Upper lobe of left lung (tissue), 6 donors: ENCODE results near the gene PKP1. TPM values are rescaled to one million over a fixed set of nuclear protein-coding genes. Genes with fewer than 3 reads are reported as not detected.
"Not testable (repeated sequence)": the region's sequence is repeated elsewhere in the genome, so short reads cannot be mapped to it uniquely, and the experiment has no call there.

Experiments used
- ATAC-seq, 2 donors: fragments of 200-7000 bp; cut with Tn5 transposase; one replicate each; pipeline ENCODE4 v1.9.1; 2022; ENCODE audit warnings: mild to moderate bottlenecking in 2 of 2, moderate library complexity in 2 of 2; ENCODE audit not compliant: low FRiP score in 2 of 2
- DNase-seq, 2 donors: peaks; one replicate each; pipeline ENCODE4 v3.0.0-alpha.2; 2019 to 2020
- H3K27ac ChIP-seq, 4 donors: fragments of 200-600 bp; sonication (generic); one replicate each; pipeline ENCODE4 v1.5.1; 2016 to 2019
- H3K27me3 ChIP-seq, 4 donors: fragments of 200-600 bp; sonication (generic); one replicate each; pipeline ENCODE4 v1.5.1; 2017 to 2019
- H3K36me3 ChIP-seq, 4 donors: fragments of 200-600 bp; sonication (generic); one replicate each; pipeline ENCODE4 v1.5.1; 2016 to 2019
- H3K4me1 ChIP-seq, 4 donors: fragments of 200-600 bp; sonication (generic); one replicate each; pipeline ENCODE4 v1.5.1; 2018 to 2019
- H3K4me3 ChIP-seq, 4 donors: fragments of 200-600 bp; sonication (generic); one replicate each; pipeline ENCODE4 v1.5.1; 2017 to 2019; ENCODE audit warnings: mild to moderate bottlenecking in 2 of 4, moderate library complexity in 1 of 4
- H3K9me3 ChIP-seq, 4 donors: fragments of 200-600 bp; sonication (generic); one replicate each; pipeline ENCODE4 v1.5.1; 2018 to 2019
- CTCF ChIP-seq, 6 experiments: fragments of 450-650 bp in 4 of 6; fragments of 200-600 bp in 2 of 6; sonication (generic) in 2 of 6; IDR thresholded peaks; one replicate each; pipeline ENCODE4 v1.5.1; 2016 to 2019; ENCODE audit warnings: antibody characterized with exemption in 6 of 6
- EP300 ChIP-seq, 4 donors: sonication (generic); formaldehyde crosslinking; IDR thresholded peaks; one replicate each; pipeline ENCODE4 v1.5.1; 2017; ENCODE audit warnings: antibody characterized with exemption in 4 of 4, control low read depth in 2 of 4
- POLR2A ChIP-seq, 4 donors: fragments of 450-650 bp; IDR thresholded peaks; one replicate each; pipeline ENCODE4 v1.5.1; 2016 to 2017; ENCODE audit warnings: antibody characterized with exemption in 4 of 4, mild to moderate bottlenecking in 2 of 4
- POLR2AphosphoS5 ChIP-seq, 2 donors: sonication (generic); formaldehyde crosslinking; IDR thresholded peaks; one replicate each; pipeline ENCODE4 v1.5.1; 2017; ENCODE audit warnings: antibody characterized with exemption in 2 of 2
- WGBS, 2 donors: methylation state at CpG; one replicate each; pipeline ENCODE4 v1.1.5; 2017 to 2018; 5-methylcytosine and 5-hydroxymethylcytosine counted together
- total RNA-seq, 6 donors: library from RNA; depleted of rRNA in 4 of 6; stranded (reverse); fragments of >200 nt in 4 of 6; gene quantifications; one replicate each; pipeline versions ENCODE4 v1.1.0 to v1.2.1, GENCODE V29; 2016 to 2021
- donor health status: DM: no; HTN: no; CAD: no; lungs with moderate emphysema.
- donor health status: DM: no; HTN: yes; CAD: no; lungs with severe emphysema.

Gene PKP1
- total RNA-seq, 6 donors from 2014 or later = 0.86 to 4.9 (median 2.5) TPM

GRCh38 chr1:201253411-201253810 lies 29.9 kb upstream of the PKP1 start:
- no peak for DNase-seq
- Histone ChIP-seq H3K36me3 (no peaks in the 10 kb centered on the region), H3K9me3 (no peaks in the 10 kb centered on the region), H3K27me3 (no peaks in the 10 kb centered on the region), H3K27ac (no peak overlapping the region), H3K4me3 (no peak overlapping the region), H3K4me1 (no peaks in the 10 kb centered on the region)
- WGBS, 2 donors = 81 to 84% methylated on average over 9 to 10 of the region's 10 CpGs
- no peak for TF ChIP-seq CTCF (IDR thresholded peaks at IDR 0.05)
- no peak for TF ChIP-seq EP300 (IDR thresholded peaks at IDR 0.05)
- ATAC-seq = peak in 1 of 2 donors; percentile 4

GRCh38 chr1:201253906-201254624 lies 29.2 kb upstream of the PKP1 start:
- no peaks in the 10 kb centered on the region for H3K9me3 ChIP-seq
- H3K27me3 ChIP-seq = no peaks in the 10 kb centered on the region
- ATAC-seq = peak in 1 of 2 donors; percentile 25
- H3K36me3 ChIP-seq = no peaks in the 10 kb centered on the region
- no peak overlapping the region for H3K4me3 ChIP-seq
- no peak overlapping the region for H3K27ac ChIP-seq
- peaks cover 0 to under 1% (median 0%) of the 10 kb centered on the region in 4 donors for H3K4me1 ChIP-seq
- no peak for TF ChIP-seq POLR2AphosphoS5 (IDR thresholded peaks at IDR 0.05)
- TF ChIP-seq EP300 (IDR thresholded peaks at IDR 0.05) = no peak
- TF ChIP-seq POLR2A (IDR thresholded peaks at IDR 0.05) = no peak
- no peak for TF ChIP-seq CTCF (IDR thresholded peaks at IDR 0.05)
- no peak for DNase-seq
- WGBS, 2 donors = 80 to 88% methylated on average over 1 to 9 of the region's 9 CpGs

- TF ChIP-seq EP300 (IDR thresholded peaks at IDR 0.05) (no peak), CTCF (IDR thresholded peaks at IDR 0.05) (peak; percentile 94 to 98 (median 97))
- Histone ChIP-seq H3K27ac (no peak overlapping the region), H3K27me3 (no peaks in the 10 kb centered on the region), H3K9me3 (no peaks in the 10 kb centered on the region), H3K36me3 (no peaks in the 10 kb centered on the region), H3K4me1 (peaks cover 5 to 8% (median 7%) of the 10 kb centered on the region in 4 donors), H3K4me3 (no peak overlapping the region)
- WGBS, 2 donors = 54 to 55% methylated on average over 19 to 24 of the region's 24 CpGs
- peak; percentile 49 to 84 for DNase-seq
- ATAC-seq = peak; percentile 76 to 83
Observed at GRCh38 chr1:201254625-201255478, 28.5 kb upstream of the PKP1 start.

- no peak overlapping the region for H3K27ac ChIP-seq
- no peak overlapping the region for H3K4me3 ChIP-seq
- DNase-seq (no peak), ATAC-seq (no peak)
- no peaks in the 10 kb centered on the region for H3K27me3 ChIP-seq
- WGBS, 2 donors = 85 to 86% methylated on average over 11 to 17 of the region's 17 CpGs
- no peaks in the 10 kb centered on the region for H3K9me3 ChIP-seq
- H3K4me1 ChIP-seq = peaks cover 11 to 13% (median 12%) of the 10 kb centered on the region in 4 donors
- H3K36me3 ChIP-seq = no peaks in the 10 kb centered on the region
- no peak for TF ChIP-seq POLR2AphosphoS5 (IDR thresholded peaks at IDR 0.05)
- TF ChIP-seq CTCF (IDR thresholded peaks at IDR 0.05) = no peak
- TF ChIP-seq POLR2A (IDR thresholded peaks at IDR 0.05) = no peak
- no peak for TF ChIP-seq EP300 (IDR thresholded peaks at IDR 0.05)
Observed at GRCh38 chr1:201255479-201256362, 27.6 kb upstream of the PKP1 start.

- H3K9me3 ChIP-seq, H3K27me3 ChIP-seq, DNase-seq, H3K4me3 ChIP-seq, H3K36me3 ChIP-seq, H3K27ac ChIP-seq, ATAC-seq: not testable (repeated sequence)
- H3K4me1 ChIP-seq = peaks cover 11 to 13% (median 12%) of the 10 kb centered on the region in 4 donors
Observed at GRCh38 chr1:201258132-201258531, 25.2 kb upstream of the PKP1 start.
